Neuronal stem cell (in vitro differentiated cells): ENCODE measurements around the gene RNF149.

Source experiments
- DNase-seq: peaks from one replicate; pipeline ENCODE4 v3.0.0-alpha.2; 2013; ENCODE audit warnings: low spot score
- H2AFZ ChIP-seq: one replicate; pipeline ENCODE4 v1.6.1; 2013; ENCODE audit warnings: mild to moderate bottlenecking, low read length, inconsistent platforms
- H2AK5ac ChIP-seq: 2 replicates; pipeline ENCODE4 v1.6.1; 2013; ENCODE audit warnings: low read depth, mild to moderate bottlenecking, inconsistent platforms, low read length, moderate library complexity, mixed read lengths
- H2BK120ac ChIP-seq: 2 replicates; pipeline ENCODE4 v1.6.1; 2013; ENCODE audit warnings: low read depth, mild to moderate bottlenecking, inconsistent platforms, low read length, moderate library complexity, mixed read lengths
- H2BK12ac ChIP-seq: one replicate; pipeline ENCODE4 v1.6.1; 2013; ENCODE audit warnings: low read length, inconsistent platforms
- H2BK15ac ChIP-seq: 2 replicates; pipeline ENCODE4 v1.6.1; 2013; ENCODE audit warnings: mild to moderate bottlenecking, low read length, inconsistent platforms, mixed read lengths
- H2BK5ac ChIP-seq: one replicate; pipeline ENCODE4 v1.6.1; 2013; ENCODE audit warnings: inconsistent platforms, mild to moderate bottlenecking, low read length, moderate library complexity
- H3K14ac ChIP-seq: one replicate; pipeline ENCODE4 v1.6.1; 2013; ENCODE audit warnings: low read length, inconsistent platforms
- H3K18ac ChIP-seq: 2 replicates; pipeline ENCODE4 v1.6.1; 2013; ENCODE audit warnings: low read length, inconsistent platforms
- H3K23ac ChIP-seq: 2 replicates; pipeline ENCODE4 v1.6.1; 2013; ENCODE audit warnings: low read depth, mild to moderate bottlenecking, mixed read lengths, low read length, inconsistent platforms; ENCODE audit not compliant: poor library complexity
- H3K27ac ChIP-seq: replicated peaks from 3 replicates; pipeline ENCODE4 v1.5.1; 2013; ENCODE audit warnings: low read length, inconsistent platforms
- H3K27me3 ChIP-seq, 3 experiments: 2 replicates each; pipeline ENCODE4 v1.6.1; 2013; ENCODE audit warnings: low read length in 3 of 3, mild to moderate bottlenecking in 2 of 3, inconsistent platforms in 1 of 3, low read depth in 1 of 3, mixed read lengths in 1 of 3, moderate library complexity in 1 of 3; ENCODE audit not compliant: control insufficient read depth in 3 of 3, insufficient read depth in 3 of 3
- H3K36me3 ChIP-seq, 2 donors: replicated peaks in 1 of 2; 2 replicates each; pipeline ENCODE4 v1.6.1; 2013; ENCODE audit warnings: low read length in 2 of 2; ENCODE audit not compliant: control insufficient read depth in 2 of 2, insufficient read depth in 2 of 2
- H3K4ac ChIP-seq: 2 replicates; pipeline ENCODE4 v1.6.1; 2013; ENCODE audit warnings: inconsistent platforms, mild to moderate bottlenecking, low read length, moderate library complexity
- H3K4me1 ChIP-seq, 2 donors: 1 replicate in 1 of 2; 2 replicates in 1 of 2; pipeline ENCODE4 v1.6.1; 2013; ENCODE audit warnings: low read length in 2 of 2, low read depth in 1 of 2; ENCODE audit not compliant: control insufficient read depth in 2 of 2, insufficient read depth in 1 of 2
- H3K4me2 ChIP-seq: one replicate; pipeline ENCODE4 v1.6.1; 2013; ENCODE audit warnings: mild to moderate bottlenecking, low read length, inconsistent platforms; ENCODE audit not compliant: insufficient read depth, poor library complexity, severe bottlenecking
- H3K4me3 ChIP-seq, 2 donors: 2 replicates each; pipeline ENCODE4 v1.5.1; 2013; ENCODE audit warnings: low read length in 2 of 2, mild to moderate bottlenecking in 2 of 2, inconsistent platforms in 1 of 2, moderate library complexity in 1 of 2
- H3K79me1 ChIP-seq: one replicate; pipeline ENCODE4 v1.6.1; 2013; ENCODE audit warnings: low read depth, mild to moderate bottlenecking, inconsistent platforms, low read length, moderate library complexity
- H3K9ac ChIP-seq: one replicate; pipeline ENCODE4 v1.6.1; 2013; ENCODE audit warnings: mild to moderate bottlenecking, low read depth, low read length, inconsistent platforms; ENCODE audit not compliant: poor library complexity
- H3K9me3 ChIP-seq, 2 donors: replicated peaks in 1 of 2; 2 replicates each; pipeline versions ENCODE3 to v1.6.1; 2013; ENCODE audit warnings: low read length in 2 of 2, mild to moderate bottlenecking in 2 of 2, inconsistent platforms in 1 of 2, low read depth in 1 of 2, mixed read lengths in 1 of 2, moderate library complexity in 1 of 2; ENCODE audit not compliant: control insufficient read depth in 2 of 2, insufficient read depth in 1 of 2
- H4K8ac ChIP-seq: one replicate; pipeline ENCODE4 v1.6.1; 2013; ENCODE audit warnings: low read depth, mild to moderate bottlenecking, inconsistent platforms, low read length, moderate library complexity
- H4K91ac ChIP-seq: one replicate; pipeline ENCODE4 v1.6.1; 2013; ENCODE audit warnings: low read length, low read depth, mild to moderate bottlenecking, inconsistent platforms; ENCODE audit not compliant: poor library complexity
- WGBS, 2 donors: extraction: QIAGEN DNeasy Blood & Tissue Kit; methylation state at CpG; one replicate each; pipeline ENCODE4 v1.1.7; 2013; ENCODE audit warnings: missing lambda C conversion rate in 2 of 2, mixed read lengths in 1 of 2; ENCODE audit not compliant: insufficient read length in 2 of 2, insufficient replicate concordance in 1 of 2; ENCODE audit errors: extremely low coverage in 2 of 2; 5-methylcytosine and 5-hydroxymethylcytosine counted together

RNF149 gene

GRCh38 chr2:101282980-101283379 lies 25.5 kb downstream of the RNF149 start:
- DNase-seq = no peak
- H3K79me1 ChIP-seq = no peaks in the 10 kb centered on the region
- no peak overlapping the region for H2BK12ac ChIP-seq
- H2AFZ ChIP-seq = no peak overlapping the region
- no peak overlapping the region for H3K23ac ChIP-seq
- no peaks in the 10 kb centered on the region for H3K9me3 ChIP-seq
- no peak overlapping the region for H2AK5ac ChIP-seq
- no peak overlapping the region for H4K91ac ChIP-seq
- no peak overlapping the region for H2BK120ac ChIP-seq
- H3K4me2 ChIP-seq = no peak overlapping the region
- H3K18ac ChIP-seq = no peak overlapping the region
- no peak overlapping the region for H3K14ac ChIP-seq
- H2BK5ac ChIP-seq = no peak overlapping the region
- H3K4ac ChIP-seq = no peak overlapping the region
- no peaks in the 10 kb centered on the region for H3K27me3 ChIP-seq
- no peaks in the 10 kb centered on the region for H3K4me1 ChIP-seq
- H2BK15ac ChIP-seq = no peak overlapping the region
- H3K9ac ChIP-seq = no peak overlapping the region
- peaks cover 13 to 92% of the 10 kb centered on the region in 2 donors for H3K36me3 ChIP-seq
- H4K8ac ChIP-seq = peak overlapping the region; percentile 1
- H3K4me3 ChIP-seq = no peak overlapping the region
- H3K27ac ChIP-seq = no peak overlapping the region
- WGBS, 2 donors = no CpG with 5 or more reads among the region's 3 CpGs

DNA sequence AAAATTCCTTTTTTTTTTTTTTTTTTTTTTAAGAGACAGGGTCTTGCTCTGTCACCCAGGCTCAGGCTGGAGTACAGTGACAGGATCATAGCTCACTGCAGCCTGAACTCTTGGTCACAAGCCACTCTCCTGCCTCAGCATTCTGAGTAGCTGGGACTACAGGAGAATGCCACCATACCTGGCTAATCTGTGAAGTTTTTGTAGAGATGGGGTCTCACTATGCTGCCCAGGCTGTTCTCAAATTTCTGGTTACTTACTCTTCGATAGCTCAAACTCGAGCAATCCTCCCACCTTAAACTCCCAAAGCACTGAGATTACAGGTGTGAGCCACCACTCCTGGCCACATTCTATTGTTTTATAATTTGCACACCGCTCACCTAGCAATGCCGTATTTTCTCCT lies 27.0 kb downstream of the RNF149 start:
- H3K23ac ChIP-seq = no peak overlapping the region
- no peaks in the 10 kb centered on the region for H3K9me3 ChIP-seq
- DNase-seq = no peak
- H3K9ac ChIP-seq = no peak overlapping the region
- no peak overlapping the region for H3K4me2 ChIP-seq
- no peak overlapping the region for H3K4ac ChIP-seq
- no peak overlapping the region for H2AFZ ChIP-seq
- no peaks in the 10 kb centered on the region for H3K27me3 ChIP-seq
- no peak overlapping the region for H4K91ac ChIP-seq
- H3K14ac ChIP-seq = no peak overlapping the region
- no peak overlapping the region for H3K27ac ChIP-seq
- no peak overlapping the region for H2BK12ac ChIP-seq
- H3K4me1 ChIP-seq = no peaks in the 10 kb centered on the region
- H3K79me1 ChIP-seq = no peaks in the 10 kb centered on the region
- no peak overlapping the region for H3K4me3 ChIP-seq
- peaks cover 13 to 86% of the 10 kb centered on the region in 2 donors for H3K36me3 ChIP-seq
- H3K18ac ChIP-seq = no peak overlapping the region
- H2BK5ac ChIP-seq = no peak overlapping the region
- H4K8ac ChIP-seq = no peak overlapping the region
- no peak overlapping the region for H2BK15ac ChIP-seq
- WGBS, 2 donors = no CpG with 5 or more reads among the region's 4 CpGs
- no peak overlapping the region for H2AK5ac ChIP-seq
- H2BK120ac ChIP-seq = no peak overlapping the region

GRCh38 chr2:101278925-101279324 lies 29.6 kb downstream of the RNF149 start:
- no peaks in the 10 kb centered on the region for H3K9me3 ChIP-seq
- WGBS, 2 donors = no CpG with 5 or more reads among the region's 3 CpGs
- H3K9ac ChIP-seq = no peak overlapping the region
- H3K4me1 ChIP-seq = no peaks in the 10 kb centered on the region
- no peak overlapping the region for H2AFZ ChIP-seq
- H3K4me2 ChIP-seq = no peak overlapping the region
- no peak overlapping the region for H2BK12ac ChIP-seq
- no peak overlapping the region for H2AK5ac ChIP-seq
- H4K91ac ChIP-seq = no peak overlapping the region
- no peak for DNase-seq
- H3K27me3 ChIP-seq = no peaks in the 10 kb centered on the region
- no peak overlapping the region for H3K27ac ChIP-seq
- no peak overlapping the region for H4K8ac ChIP-seq
- no peak overlapping the region for H2BK120ac ChIP-seq
- no peak overlapping the region for H3K4me3 ChIP-seq
- H2BK5ac ChIP-seq = no peak overlapping the region
- no peak overlapping the region for H3K14ac ChIP-seq
- H3K23ac ChIP-seq = no peak overlapping the region
- no peaks in the 10 kb centered on the region for H3K79me1 ChIP-seq
- no peak overlapping the region for H2BK15ac ChIP-seq
- H3K18ac ChIP-seq = no peak overlapping the region
- H3K36me3 ChIP-seq = peaks cover 18 to 76% of the 10 kb centered on the region in 2 donors
- H3K4ac ChIP-seq = no peak overlapping the region

DNA sequence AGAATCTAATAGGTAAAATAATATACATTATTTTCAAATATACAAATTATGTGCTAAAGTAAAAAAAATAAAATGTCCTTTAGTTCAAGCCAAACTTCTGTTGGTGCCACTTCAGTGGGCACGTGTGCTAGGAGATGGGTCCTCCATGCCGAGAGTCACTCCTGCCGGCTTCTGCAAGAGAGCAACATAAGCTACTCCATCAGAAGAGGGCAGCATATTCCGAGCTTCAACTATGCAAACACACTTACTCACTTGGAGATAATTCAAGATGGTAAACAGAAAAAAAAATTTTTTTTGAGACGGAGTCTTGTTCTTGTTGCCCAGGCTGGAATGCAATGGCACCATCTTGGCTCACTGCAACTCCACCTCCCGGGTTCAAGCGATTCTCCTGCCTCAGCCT lies 31.4 kb downstream of the RNF149 start:
- H3K9me3 ChIP-seq = no peaks in the 10 kb centered on the region
- no peak overlapping the region for H3K9ac ChIP-seq
- no peak overlapping the region for H2AFZ ChIP-seq
- no peak overlapping the region for H3K18ac ChIP-seq
- H3K4ac ChIP-seq = no peak overlapping the region
- H3K14ac ChIP-seq = no peak overlapping the region
- H3K23ac ChIP-seq = no peak overlapping the region
- no peak overlapping the region for H2BK15ac ChIP-seq
- DNase-seq = no peak
- H4K91ac ChIP-seq = no peak overlapping the region
- H3K4me3 ChIP-seq = no peak overlapping the region
- H4K8ac ChIP-seq = no peak overlapping the region
- no peaks in the 10 kb centered on the region for H3K4me1 ChIP-seq
- no peak overlapping the region for H3K4me2 ChIP-seq
- H3K27me3 ChIP-seq = no peaks in the 10 kb centered on the region
- H2BK5ac ChIP-seq = no peak overlapping the region
- H2AK5ac ChIP-seq = no peak overlapping the region
- peaks cover 17 to 78% of the 10 kb centered on the region in 2 donors for H3K36me3 ChIP-seq
- no peak overlapping the region for H2BK12ac ChIP-seq
- no CpG with 5 or more reads among the region's 7 CpGs for WGBS, 2 donors
- H3K79me1 ChIP-seq = no peaks in the 10 kb centered on the region
- no peak overlapping the region for H3K27ac ChIP-seq
- no peak overlapping the region for H2BK120ac ChIP-seq
